PFSK-1 (cell line): ENCODE measurements around the gene LZTS2.

Source experiments
- FOXP2 ChIP-seq: optimal IDR thresholded peaks from 2 replicates; pipeline ENCODE3; 2011; ENCODE audit warnings: borderline replicate concordance, control low read depth, inconsistent platforms; ENCODE audit not compliant: insufficient read depth; ENCODE audit errors: extremely low read length, extremely low read depth
- POLR2AphosphoS5 ChIP-seq: IDR thresholded peaks from 2 replicates; pipeline ENCODE4 v1.6.1; 2012; ENCODE audit warnings: low read depth, mild to moderate bottlenecking, control low read depth, low read length, moderate library complexity
- SIN3A ChIP-seq: IDR thresholded peaks from 2 replicates; pipeline ENCODE4 v1.6.1; 2012; ENCODE audit warnings: mild to moderate bottlenecking, low read length, moderate library complexity, borderline replicate concordance; ENCODE audit not compliant: insufficient read depth
- TAF1 ChIP-seq: IDR thresholded peaks from 2 replicates; pipeline ENCODE4 v1.6.1; 2012; ENCODE audit warnings: low read length, control low read depth, borderline replicate concordance; ENCODE audit not compliant: insufficient read depth
- TF ChIP-seq, protein P1 (sequence below), 2 experiments: IDR thresholded peaks; 2 replicates each; pipeline versions ENCODE4 v1.6.1 to v1.8.0; 2011 to 2012; ENCODE audit warnings: low read depth in 2 of 2, low read length in 2 of 2, control low read depth in 1 of 2, inconsistent platforms in 1 of 2, mild to moderate bottlenecking in 1 of 2, moderate library complexity in 1 of 2; ENCODE audit not compliant: insufficient read depth in 1 of 2

LZTS2 gene

GRCh38 chr10:101018118-101018599 lies 18.6 kb downstream of the LZTS2 start:
- no peak for TF ChIP-seq TAF1
- no peak for TF ChIP-seq SIN3A
- no peak for TF ChIP-seq POLR2AphosphoS5

DNA sequence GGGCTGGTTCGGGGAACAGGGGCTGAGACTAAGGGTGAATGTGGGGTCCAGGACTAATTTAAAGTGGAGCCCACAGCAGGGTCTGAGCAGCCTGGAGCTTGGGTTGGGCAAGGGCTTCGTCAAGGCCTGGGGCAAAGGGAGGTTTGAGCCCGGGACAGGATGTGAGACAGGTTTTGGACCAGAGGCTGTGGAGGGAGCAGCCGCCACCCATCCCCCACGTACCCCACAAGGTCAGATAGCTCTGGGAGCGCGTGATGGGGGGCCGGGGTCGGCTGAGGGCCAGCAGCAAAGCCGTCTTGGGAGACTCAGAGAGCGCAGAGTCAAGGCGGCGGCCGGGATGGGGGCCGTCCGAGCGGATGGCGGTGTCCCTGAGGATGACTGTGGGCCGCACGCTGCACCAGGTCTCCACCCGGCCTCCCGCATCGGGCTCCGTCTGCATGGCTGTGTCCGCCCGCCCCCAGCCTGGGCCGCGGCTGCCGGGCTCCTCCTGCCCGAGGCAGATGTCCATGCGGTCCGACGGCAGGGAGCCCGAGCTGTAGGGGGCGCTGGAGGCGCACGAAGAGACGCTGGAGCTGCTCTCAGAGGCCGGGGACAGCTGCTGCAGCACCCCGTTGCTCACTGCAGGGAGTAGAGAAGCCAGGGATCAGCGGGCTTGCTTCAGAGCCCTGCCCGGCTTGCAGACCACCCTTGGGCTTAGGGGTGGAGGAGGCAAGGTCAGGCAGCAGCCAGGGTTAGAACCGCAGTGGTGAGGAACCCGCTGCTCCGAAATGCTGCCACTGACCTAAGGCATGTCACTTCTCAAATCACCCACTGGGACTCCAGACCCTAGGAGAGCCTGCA lies 19.2 kb downstream of the LZTS2 start:
- TF ChIP-seq POLR2AphosphoS5 (no peak), SIN3A (no peak), FOXP2 (no peak), TAF1 (no peak)
- TF ChIP-seq, protein P1, sequence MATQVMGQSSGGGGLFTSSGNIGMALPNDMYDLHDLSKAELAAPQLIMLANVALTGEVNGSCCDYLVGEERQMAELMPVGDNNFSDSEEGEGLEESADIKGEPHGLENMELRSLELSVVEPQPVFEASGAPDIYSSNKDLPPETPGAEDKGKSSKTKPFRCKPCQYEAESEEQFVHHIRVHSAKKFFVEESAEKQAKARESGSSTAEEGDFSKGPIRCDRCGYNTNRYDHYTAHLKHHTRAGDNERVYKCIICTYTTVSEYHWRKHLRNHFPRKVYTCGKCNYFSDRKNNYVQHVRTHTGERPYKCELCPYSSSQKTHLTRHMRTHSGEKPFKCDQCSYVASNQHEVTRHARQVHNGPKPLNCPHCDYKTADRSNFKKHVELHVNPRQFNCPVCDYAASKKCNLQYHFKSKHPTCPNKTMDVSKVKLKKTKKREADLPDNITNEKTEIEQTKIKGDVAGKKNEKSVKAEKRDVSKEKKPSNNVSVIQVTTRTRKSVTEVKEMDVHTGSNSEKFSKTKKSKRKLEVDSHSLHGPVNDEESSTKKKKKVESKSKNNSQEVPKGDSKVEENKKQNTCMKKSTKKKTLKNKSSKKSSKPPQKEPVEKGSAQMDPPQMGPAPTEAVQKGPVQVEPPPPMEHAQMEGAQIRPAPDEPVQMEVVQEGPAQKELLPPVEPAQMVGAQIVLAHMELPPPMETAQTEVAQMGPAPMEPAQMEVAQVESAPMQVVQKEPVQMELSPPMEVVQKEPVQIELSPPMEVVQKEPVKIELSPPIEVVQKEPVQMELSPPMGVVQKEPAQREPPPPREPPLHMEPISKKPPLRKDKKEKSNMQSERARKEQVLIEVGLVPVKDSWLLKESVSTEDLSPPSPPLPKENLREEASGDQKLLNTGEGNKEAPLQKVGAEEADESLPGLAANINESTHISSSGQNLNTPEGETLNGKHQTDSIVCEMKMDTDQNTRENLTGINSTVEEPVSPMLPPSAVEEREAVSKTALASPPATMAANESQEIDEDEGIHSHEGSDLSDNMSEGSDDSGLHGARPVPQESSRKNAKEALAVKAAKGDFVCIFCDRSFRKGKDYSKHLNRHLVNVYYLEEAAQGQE (IDR thresholded peaks at IDR 0.05; ENCODE audit: insufficient read depth in 1 of 2, low read depth in 2 of 2, low read length in 2 of 2): no peak

DNA sequence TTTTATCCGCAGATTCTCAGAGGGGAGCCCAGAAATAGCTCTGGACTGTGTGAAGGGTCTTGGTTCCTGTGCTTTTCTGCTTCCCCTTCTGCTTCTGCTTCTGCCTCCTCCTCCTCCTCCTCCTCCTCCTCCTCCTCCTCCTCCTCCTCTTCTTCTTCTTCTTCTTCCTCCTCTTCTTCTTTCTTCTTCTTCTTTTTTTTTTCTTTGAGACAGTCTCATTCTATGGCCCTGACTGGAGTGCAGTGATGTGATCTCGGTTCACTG lies 19.8 kb downstream of the LZTS2 start:
- TF ChIP-seq, protein P1 (IDR thresholded peaks at IDR 0.05; ENCODE audit: insufficient read depth in 1 of 2, low read depth in 2 of 2, low read length in 2 of 2): no peak
- TF ChIP-seq FOXP2: no peak
- no peak for TF ChIP-seq TAF1
- TF ChIP-seq POLR2AphosphoS5: no peak
- TF ChIP-seq SIN3A: no peak

DNA sequence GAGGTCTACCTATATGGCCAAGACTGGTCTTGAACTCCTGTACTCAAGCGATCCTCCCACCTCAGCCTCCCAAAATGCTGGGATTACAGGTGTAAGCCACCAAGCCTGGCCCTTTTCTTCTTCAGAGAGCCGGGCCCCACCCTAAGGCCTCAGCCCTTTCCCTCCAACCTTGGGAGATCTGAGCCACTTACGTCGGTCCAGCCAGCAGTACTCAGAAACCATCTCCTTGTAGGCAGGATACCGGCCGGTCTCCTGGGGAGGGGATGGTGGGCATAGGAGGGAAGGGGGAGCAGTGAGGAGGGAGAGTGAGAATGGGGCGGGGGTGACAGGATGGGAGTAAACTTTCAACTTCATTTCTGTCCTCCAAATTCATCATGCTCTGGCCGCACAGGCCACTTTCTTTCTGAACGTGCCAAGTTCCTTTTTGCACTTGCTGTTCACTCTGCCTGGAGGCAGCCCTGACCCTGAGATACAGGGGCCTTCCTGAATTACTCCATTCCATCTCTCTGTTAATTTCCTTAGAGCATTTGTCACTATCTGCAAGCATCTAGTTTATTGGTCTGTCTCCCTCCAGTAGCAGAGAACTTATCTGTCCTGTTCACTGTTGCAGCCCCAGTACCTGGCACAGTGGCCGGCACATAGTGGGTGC lies 20.9 kb downstream of the LZTS2 start:
- TF ChIP-seq TAF1 (no peak), SIN3A (no peak), POLR2AphosphoS5 (no peak), FOXP2 (no peak)
- TF ChIP-seq, protein P1 (IDR thresholded peaks at IDR 0.05; ENCODE audit: insufficient read depth in 1 of 2, low read depth in 2 of 2, low read length in 2 of 2): no peak

- no peak for TF ChIP-seq POLR2AphosphoS5
- TF ChIP-seq FOXP2: no peak
- TF ChIP-seq SIN3A: no peak
- TF ChIP-seq, protein P1 (IDR thresholded peaks at IDR 0.05; ENCODE audit: insufficient read depth in 1 of 2, low read depth in 2 of 2, low read length in 2 of 2): no peak
- no peak for TF ChIP-seq TAF1
These were observed 21.6 kb downstream of the LZTS2 start for GRCh38 chr10:101021239-101021638.
